ENCODE data around the gene FBXW8. TPM values are rescaled to one million over a fixed set of nuclear protein-coding genes. Genes with fewer than 3 reads are reported as not detected.

FBXW8 gene
- total RNA-seq, 4 donors from 2014 or later = 8.5 to 14.3 (median 10.6) TPM

GRCh38 chr12:116901612-116902011 lies 9.1 kb upstream of the FBXW8 start:
- no peak for TF ChIP-seq CTCF (IDR thresholded peaks at IDR 0.05; ENCODE audit: low read depth)

GRCh38 chr12:116903818-116904217 lies 6.9 kb upstream of the FBXW8 start:
- no peak for TF ChIP-seq CTCF (IDR thresholded peaks at IDR 0.05; ENCODE audit: low read depth)

GRCh38 chr12:116906285-116906684 lies 4.5 kb upstream of the FBXW8 start:
- no peak for TF ChIP-seq CTCF (IDR thresholded peaks at IDR 0.05; ENCODE audit: low read depth)

- no peak for TF ChIP-seq CTCF (IDR thresholded peaks at IDR 0.05; ENCODE audit: low read depth)
Observed at GRCh38 chr12:116910280-116910644, 488 bp upstream of the FBXW8 start.

- TF ChIP-seq CTCF (IDR thresholded peaks at IDR 0.05; ENCODE audit: low read depth) = no peak
Observed at GRCh38 chr12:116915326-116915725, 4.6 kb downstream of the FBXW8 start.

- no peak for TF ChIP-seq CTCF (IDR thresholded peaks at IDR 0.05; ENCODE audit: low read depth)
Observed at GRCh38 chr12:116916122-116916521, 5.4 kb downstream of the FBXW8 start.

GRCh38 chr12:116916714-116917114 lies 6.0 kb downstream of the FBXW8 start:
- no peak for TF ChIP-seq CTCF (IDR thresholded peaks at IDR 0.05; ENCODE audit: low read depth)
